ENCODE results near the gene SCUBE1.

The SCUBE1 gene

DNA sequence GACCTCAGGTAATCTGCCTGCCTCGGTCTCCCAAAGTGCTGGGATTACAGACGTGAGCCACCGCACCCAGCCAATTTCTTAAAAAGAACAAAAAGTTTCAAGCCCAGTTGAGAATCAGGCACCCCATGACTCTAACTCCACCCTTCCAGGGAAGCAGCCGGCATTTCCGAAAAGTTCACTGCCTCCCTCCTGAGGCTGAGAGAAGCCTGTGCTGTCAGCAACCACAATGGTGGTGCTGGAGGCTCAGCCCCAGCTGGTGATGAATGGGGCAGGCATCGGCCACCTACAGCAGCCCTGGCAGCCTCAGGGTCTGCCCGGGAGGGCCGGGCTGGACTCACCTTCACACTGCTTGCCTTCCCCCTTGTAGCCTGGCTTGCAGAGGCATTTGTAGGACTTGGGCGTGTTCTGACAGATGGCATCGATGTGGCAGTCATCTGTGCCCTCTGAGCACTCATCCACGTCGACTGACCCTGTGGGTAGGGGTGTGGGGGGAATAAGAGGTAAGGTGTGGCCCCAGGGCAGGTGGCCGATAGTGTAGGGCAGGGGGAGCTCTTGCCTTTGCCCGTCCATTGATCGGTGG is 4.3 kb downstream of the SCUBE1 start:
- in situ Hi-C loops (cut with HindIII; ENCODE audit: low sequenced_read_pairs), result no loop called here
- DNase-seq (ENCODE audit: low read depth), result no peak

DNA sequence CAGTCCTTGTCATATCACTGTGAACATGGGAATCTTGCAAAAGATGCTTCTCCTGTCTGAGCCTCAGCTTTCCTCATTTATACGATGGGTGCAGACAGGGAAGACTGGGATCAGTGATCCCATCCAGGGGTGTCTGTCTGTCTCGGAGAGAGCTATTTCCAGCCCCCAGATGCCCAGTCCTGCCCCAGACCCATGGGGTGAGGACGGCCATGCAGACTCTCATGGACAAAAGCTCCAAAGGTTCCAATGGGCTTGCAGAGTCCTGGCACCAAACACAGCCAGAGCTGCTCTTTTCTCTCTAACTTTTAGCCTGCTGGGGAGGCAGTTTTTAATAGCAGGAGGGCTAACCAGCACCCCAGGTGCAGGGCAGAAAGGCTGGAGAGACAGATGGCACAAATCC is 5.2 kb downstream of the SCUBE1 start:
- TF ChIP-seq, protein P1, sequence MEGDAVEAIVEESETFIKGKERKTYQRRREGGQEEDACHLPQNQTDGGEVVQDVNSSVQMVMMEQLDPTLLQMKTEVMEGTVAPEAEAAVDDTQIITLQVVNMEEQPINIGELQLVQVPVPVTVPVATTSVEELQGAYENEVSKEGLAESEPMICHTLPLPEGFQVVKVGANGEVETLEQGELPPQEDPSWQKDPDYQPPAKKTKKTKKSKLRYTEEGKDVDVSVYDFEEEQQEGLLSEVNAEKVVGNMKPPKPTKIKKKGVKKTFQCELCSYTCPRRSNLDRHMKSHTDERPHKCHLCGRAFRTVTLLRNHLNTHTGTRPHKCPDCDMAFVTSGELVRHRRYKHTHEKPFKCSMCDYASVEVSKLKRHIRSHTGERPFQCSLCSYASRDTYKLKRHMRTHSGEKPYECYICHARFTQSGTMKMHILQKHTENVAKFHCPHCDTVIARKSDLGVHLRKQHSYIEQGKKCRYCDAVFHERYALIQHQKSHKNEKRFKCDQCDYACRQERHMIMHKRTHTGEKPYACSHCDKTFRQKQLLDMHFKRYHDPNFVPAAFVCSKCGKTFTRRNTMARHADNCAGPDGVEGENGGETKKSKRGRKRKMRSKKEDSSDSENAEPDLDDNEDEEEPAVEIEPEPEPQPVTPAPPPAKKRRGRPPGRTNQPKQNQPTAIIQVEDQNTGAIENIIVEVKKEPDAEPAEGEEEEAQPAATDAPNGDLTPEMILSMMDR (IDR thresholded peaks at IDR 0.05; ENCODE audit: low read depth, low read length, missing control alignments), result no peak
- in situ Hi-C loops (cut with HindIII; ENCODE audit: low sequenced_read_pairs), result no loop called here
- no peak overlapping the region for H3K4me3 ChIP-seq (ENCODE audit: low read depth, low read length)
- no peak for DNase-seq (ENCODE audit: low read depth)

More for the DNA sequence above, 4.3 kb downstream of the SCUBE1 start:
- H3K4me3 ChIP-seq (ENCODE audit: low read depth, low read length), result no peak overlapping the region
- TF ChIP-seq, protein P1 (IDR thresholded peaks at IDR 0.05; ENCODE audit: low read depth, low read length, missing control alignments), result no peak

DNA sequence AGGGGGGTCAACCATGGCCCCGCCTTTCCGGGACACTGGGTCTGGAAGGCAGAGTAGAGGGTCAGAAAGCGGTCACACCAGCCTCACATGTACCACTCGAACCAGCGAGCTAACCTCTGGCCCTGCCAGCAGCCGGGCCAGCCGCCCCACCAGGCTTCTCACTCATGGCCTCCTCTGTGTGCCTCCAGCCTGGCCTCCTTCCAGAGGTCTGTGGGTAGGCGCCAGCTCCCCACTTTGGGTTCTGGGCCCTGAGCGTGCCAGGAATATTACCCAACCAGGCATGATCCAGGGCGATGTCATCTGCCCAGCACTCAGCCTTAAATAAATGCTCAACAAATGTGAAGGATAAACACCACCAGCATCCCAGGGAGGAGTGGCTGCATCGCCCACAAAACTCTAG is 5.8 kb downstream of the SCUBE1 start:
- DNase-seq (ENCODE audit: low read depth), result no peak
- H3K4me3 ChIP-seq (ENCODE audit: low read depth, low read length), result no peak overlapping the region
- TF ChIP-seq, protein P1 (IDR thresholded peaks at IDR 0.05; ENCODE audit: low read depth, low read length, missing control alignments), result no peak
- in situ Hi-C loops (cut with HindIII; ENCODE audit: low sequenced_read_pairs), result no loop called here

DNA sequence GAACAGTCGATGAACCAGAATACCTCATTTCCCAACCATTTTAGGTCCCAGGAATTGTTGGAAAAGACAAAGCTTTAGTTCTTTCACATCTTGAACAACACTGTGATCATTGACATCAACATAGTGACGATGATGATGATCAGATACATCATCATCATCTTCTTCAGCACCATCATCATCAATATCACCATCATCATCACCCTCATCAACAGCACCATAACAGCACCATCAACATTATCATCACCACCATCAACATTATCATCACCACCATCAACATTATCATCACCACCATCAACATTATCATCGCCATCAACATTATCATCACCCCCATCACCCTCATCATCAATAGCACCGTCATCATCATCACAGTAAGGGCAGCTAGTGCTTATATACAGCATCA is 8.8 kb downstream of the SCUBE1 start:
- TF ChIP-seq, protein P1 (IDR thresholded peaks at IDR 0.05; ENCODE audit: low read depth, low read length, missing control alignments), result no peak
- DNase-seq (ENCODE audit: low read depth), result no peak
- in situ Hi-C loops (cut with HindIII; ENCODE audit: low sequenced_read_pairs), result no loop called here
- no peak overlapping the region for H3K4me3 ChIP-seq (ENCODE audit: low read depth, low read length)

DNA sequence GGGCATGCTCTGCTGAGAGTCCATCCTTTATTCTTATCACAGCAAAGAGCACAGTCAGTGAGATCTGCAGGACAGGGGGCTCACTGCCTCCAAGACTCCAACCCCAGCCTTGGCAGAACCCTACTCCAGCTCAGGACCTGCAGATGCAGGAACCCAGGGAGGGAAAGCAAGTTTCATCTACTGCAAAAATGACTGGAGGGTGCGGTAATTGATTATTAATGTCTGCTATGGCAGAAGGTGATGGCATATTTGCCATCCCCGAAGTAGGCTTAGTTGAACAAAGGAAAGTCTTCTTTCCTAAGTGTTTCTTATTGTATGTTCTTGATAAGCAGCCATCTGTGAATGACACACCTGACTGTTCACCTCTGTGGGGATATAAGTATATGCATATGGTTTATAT is 9.2 kb downstream of the SCUBE1 start:
- TF ChIP-seq, protein P1 (IDR thresholded peaks at IDR 0.05; ENCODE audit: low read depth, low read length, missing control alignments), result no peak
- no peak for DNase-seq (ENCODE audit: low read depth)
- in situ Hi-C loops (cut with HindIII; ENCODE audit: low sequenced_read_pairs), result no loop called here
- H3K4me3 ChIP-seq (ENCODE audit: low read depth, low read length), result no peak overlapping the region

DNA sequence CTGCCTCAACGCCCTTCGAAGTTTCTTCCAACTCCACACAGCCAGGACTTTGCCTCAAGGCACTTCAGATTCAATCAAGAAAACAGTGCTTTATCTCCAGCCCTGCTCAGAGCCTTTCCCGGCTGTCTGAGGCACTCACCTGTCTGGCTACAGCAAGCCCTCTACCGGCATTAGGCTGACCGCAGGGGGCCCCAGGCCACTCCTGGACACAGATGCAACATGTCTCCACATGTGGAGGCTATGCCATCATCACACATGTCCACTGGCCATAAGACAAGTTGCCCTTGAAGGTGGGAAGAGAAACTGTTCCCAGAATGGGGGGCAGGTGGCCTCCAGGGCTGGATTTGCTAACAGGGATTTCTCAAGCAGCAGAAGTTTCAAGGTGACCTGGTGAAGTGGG is 10.0 kb downstream of the SCUBE1 start:
- TF ChIP-seq, protein P1 (IDR thresholded peaks at IDR 0.05; ENCODE audit: low read depth, low read length, missing control alignments), result no peak
- DNase-seq (ENCODE audit: low read depth), result no peak
- in situ Hi-C loops (cut with HindIII; ENCODE audit: low sequenced_read_pairs), result no loop called here
- no peak overlapping the region for H3K4me3 ChIP-seq (ENCODE audit: low read depth, low read length)

All from astrocyte of the cerebellum (primary cell).